NCI-H460 (cell line): ENCODE data around the gene ELOVL1. TPM values are rescaled to one million over a fixed set of nuclear protein-coding genes. Genes with fewer than 3 reads are reported as not detected.
A peak's percentile ranks its signal among the peaks of the same experiment; 100 is the strongest.
"Not testable (repeated sequence)": the region's sequence is repeated elsewhere in the genome, so short reads cannot be mapped to it uniquely, and the experiment has no call there.

ENCODE experiments used
- DNase-seq: peaks from one replicate; pipeline ENCODE4 v3.0.0-alpha.2; 2016; ENCODE audit warnings: low read depth; ENCODE audit errors: extremely low read depth
- polyA plus RNA-seq: library from polyadenylated mRNA; depleted of rRNA; stranded (reverse); fragments of >200 nt; gene quantifications from 2 replicates; pipeline ENCODE4 v1.2.3, GENCODE V29; 2014; cell fraction: nucleus; rRNA removed
- total RNA-seq: library from RNA; depleted of rRNA; stranded (reverse); fragments of >200 nt; shearing (Covaris generic); gene quantifications from 2 replicates; pipeline ENCODE4 v1.2.3, GENCODE V29; 2014; rRNA removed

ELOVL1 gene
- 68.9 and 69.5 TPM in 2 replicates for total RNA-seq
- 80.1 and 95.1 TPM in 2 replicates for polyA plus RNA-seq

DNA sequence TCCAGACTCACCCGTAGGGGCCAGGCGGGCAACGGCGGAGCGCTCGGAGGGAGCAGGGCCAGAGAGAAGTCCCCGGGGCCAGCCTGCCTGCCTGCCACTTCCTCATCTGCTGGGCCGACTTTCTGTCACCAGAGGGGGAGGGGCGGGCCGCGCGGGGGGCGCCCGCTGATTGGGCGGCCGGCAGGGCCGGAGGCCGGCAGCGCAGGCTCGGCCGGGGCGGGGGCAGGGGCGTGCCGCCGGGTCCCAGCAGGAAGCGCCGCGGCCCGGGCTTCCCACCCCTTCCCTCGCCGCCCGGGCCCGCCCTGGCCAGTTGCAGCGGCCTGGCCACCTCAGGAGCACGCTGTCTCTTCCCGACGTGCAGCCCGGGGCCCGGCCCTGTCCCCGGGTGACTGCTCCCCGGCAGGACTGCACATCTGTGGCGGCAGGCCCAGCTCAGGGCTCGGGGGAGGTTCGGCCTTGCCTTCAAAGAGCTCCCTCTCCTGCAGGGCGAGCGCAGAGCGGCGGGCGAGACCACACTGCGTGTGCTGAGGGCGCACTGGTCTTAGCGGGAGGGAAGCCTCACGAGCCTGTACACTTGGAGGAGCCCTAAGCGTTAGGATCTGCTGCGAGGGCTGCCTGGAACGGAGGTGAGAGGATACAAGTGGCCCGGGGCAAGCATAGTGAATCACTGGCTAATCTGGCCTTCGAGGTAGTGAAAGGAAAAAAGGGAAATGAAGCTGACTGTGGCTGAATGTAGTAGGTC, at the start of gene ELOVL1:
TSS of gene ELOVL1 (minus strand) at position 108 of the 742 bp plus-strand sequence. CDS start 2,402 bp downstream, outside the sequence.
- peak; percentile 75 for DNase-seq

DNA sequence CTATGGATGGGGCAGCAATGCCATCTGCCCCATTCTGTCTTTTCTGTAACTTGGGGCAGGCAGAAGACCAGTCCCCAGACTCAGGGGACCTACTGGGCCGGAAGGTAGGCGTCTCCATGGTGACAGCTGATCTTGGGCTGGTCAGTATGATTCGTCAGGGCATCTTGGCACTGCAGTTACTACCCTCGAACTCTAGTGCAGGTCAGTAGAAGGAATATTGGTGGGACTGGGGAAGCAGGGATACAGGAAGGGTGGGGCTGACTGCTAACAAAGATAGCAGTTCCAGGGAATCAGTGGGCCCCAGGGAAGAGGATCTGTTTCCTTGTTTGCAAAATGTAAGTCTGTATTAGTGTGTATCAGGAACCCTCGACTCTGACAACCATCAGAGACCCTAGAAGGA, 48.1 kb upstream of the ELOVL1 start:
- no peak for DNase-seq

DNA sequence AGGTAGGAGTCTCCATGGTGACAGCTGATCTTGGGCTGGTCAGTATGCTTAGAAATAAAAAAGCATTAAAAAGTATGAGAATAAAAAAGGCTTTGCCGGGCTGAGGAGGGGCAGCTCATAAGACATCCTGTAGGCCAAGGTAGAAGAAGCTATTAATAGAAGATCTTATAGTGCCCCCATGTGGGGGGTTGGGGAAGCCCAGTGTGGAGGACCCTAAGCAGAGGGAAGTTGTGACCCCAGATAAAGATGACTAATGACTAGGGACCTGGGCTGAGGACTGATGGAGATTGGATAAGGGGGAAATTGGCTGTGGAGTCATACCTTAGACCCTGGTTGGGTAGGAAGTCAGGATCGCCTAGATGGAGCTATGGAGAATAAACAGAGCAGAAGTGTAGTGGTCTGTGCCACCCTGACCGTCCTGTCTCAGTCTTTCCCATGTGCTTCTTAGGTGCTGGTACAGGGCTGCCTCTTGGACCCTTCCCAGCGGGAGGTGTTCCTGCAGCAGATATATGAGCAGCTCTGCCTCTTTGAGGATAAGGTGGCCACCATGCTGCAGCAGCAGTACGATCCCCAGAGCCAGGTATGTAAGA, 46.9 kb upstream of the ELOVL1 start:
- peak; percentile 44 for DNase-seq

DNA sequence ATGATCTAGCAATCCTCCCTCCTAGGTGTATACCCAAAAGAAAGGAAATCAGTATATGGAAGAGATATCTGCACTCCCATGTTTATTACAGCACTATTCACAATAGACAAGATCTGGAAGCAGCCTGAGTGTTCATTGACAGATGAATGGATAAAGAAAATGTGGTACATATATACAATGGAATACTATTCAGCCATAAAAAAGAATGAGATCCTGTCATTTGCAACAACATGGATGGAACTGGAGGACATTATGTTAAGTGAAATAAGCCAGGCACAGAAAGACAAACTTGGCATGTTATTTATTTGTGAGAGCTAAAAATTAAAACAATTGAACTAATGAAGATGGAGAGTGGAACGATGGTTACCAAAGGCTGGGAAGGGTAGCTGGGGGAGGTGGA, 45.6 kb upstream of the ELOVL1 start:
- DNase-seq = not testable (repeated sequence)

DNA sequence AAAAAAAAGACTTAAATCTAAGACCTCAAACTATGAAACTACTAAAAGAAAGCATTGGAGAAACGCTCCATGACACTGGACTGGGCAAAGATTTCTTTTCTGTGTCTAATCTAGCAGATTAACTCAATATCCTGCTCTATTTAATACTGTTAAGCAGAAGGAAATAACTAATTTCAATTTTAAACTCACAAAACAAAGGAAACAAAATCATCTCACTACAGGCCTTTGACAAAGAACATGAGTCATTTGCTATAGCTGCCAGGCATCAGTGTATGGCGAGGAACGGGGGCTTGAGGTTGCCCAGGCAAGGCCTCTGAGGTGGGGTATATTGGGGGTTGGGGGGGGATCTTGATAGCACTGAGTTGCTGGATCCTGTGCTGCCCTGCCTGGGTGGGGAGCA, 42.8 kb upstream of the ELOVL1 start:
- no peak for DNase-seq

DNA sequence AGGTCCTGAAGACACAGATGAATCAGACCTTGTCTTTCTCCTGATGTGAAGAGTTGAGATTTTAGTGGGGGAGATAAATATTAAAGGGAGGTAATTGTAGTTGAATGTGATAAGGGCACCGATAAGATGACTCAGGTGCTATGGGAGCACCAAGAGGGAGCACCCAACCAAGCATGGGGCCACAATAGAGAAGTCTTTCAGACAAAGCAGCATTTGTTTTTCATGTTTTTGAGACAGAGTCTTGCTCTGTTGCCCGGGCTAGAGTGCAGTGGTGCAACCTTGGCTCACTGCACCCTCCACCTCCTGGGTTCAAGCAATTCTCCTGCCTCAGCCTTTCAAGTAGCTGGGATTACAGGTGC, 38.0 kb upstream of the ELOVL1 start:
- no peak for DNase-seq

DNA sequence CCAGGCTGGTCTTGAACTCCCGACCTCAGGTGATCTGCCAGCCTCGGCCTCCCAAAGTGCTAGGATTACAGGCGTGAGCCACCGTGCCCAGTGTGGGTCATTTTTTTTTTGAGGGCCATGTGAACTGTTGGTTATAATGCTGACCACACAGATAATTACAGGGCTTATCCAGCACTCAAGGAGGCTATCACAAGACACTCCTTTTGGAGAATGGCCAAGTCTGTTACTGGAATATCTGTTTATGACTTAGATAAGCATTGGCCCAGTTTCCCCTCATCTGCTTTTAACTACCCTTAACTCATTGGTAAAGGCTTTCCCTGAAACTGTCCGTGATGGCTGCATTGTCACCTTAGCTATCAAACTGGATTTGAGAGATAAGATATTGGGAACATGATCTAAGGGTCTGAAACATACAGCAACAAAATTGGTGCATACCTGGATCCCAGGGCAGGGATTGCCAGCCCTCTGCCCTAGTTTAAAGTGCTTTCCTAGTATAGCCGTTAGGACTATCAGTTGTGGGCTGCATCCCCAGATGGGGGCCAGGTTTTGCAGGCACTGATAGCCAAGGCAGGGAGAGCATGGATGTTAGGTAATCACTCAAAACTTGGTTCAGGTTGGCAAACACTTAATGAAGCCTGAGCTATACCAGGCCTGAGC, 37.5 kb upstream of the ELOVL1 start:
- DNase-seq = no peak

DNA sequence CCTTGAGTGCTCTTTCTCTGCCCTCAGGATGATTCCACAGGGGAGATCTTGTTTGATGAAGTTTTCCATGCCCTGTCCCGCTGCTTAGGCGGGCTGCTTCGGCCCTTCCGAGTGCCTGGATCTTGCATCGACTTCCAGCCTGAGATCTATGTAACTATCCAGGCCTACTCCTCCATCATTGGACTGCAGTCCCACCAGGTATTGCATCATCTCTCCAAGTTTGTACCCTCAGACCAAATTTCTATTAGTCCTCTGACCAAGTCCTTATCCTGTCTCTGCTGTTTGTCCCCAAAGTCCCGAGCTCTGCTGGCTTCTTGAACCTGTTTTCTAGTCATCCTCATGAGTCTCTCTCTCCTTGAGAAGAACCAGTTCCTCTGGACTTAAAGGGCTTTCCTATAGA, 36.5 kb upstream of the ELOVL1 start:
- DNase-seq = no peak

DNA sequence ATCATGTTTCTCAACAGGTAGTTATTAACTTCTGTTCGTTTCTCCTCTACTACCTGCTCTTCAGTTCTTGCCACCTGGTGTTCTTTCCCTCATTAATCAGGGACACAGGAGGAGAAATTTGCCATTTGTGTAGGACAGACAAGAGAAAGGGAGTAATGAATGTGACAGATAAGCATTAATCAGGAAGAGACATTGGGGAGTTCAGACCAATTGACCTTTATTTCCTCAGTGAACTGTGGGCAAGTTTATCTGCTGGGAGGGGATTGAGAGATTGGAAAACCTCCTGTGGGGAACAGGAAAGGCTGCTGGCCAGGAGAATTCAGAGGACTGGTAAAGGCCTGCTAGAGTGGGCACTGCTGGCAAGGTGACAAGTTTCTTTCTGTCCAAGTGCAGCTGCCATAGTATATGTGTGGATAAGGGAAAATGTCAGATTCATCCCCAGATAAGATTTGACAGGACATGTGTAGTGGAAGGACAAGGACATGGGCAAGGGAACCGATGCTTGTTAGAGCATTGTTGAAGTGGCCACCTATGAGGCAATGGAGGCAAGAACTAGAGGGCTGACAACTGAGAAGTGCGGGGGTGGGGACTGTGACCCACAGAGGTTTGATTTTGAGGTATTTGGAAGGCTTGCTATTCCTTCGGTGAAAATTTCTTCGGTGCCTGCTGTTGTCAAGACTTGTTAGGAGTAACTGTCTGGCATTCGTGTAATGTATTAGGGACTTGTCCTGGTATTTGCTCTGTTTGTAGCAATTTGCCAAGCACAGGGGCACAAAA, 34.5 kb upstream of the ELOVL1 start:
- DNase-seq = no peak

DNA sequence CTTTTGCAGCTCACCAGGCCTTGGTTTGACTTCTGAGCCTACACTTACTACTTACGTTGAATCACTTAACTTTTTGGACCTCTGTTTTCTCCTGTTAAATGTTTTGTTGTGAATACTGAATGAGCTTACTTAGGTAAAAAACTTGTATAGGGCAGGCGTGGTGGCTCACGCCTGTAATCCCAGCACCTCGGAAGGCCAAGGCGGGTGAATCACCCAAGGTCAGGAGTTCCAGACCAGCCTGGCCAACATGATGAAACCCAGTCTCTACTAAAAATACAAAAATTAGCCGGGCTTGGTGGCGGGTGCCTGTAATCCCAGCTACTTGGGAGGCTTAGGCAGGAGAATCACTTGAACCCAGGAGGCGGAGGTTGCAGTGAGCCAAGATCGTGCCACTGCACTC, 32.6 kb upstream of the ELOVL1 start:
- not testable (repeated sequence) for DNase-seq

DNA sequence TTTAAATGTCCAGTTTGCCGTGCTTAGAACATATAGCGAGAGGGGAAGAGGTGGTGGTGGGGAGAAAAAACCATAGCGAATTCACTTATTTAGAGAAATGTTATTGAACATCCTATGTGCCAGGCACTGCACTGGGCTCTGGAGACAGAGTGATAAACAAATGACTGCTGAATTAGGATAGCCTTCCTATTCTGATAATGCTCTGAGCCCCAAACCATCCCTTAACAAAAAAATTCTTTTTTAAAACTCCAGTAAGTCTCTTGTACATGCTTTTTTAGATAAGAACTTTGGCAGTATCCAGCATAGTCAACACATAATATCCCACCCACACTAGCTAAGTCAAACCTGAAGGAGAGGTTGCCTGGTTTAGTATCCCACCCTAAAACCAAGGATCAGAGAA, 30.4 kb upstream of the ELOVL1 start:
- no peak for DNase-seq

DNA sequence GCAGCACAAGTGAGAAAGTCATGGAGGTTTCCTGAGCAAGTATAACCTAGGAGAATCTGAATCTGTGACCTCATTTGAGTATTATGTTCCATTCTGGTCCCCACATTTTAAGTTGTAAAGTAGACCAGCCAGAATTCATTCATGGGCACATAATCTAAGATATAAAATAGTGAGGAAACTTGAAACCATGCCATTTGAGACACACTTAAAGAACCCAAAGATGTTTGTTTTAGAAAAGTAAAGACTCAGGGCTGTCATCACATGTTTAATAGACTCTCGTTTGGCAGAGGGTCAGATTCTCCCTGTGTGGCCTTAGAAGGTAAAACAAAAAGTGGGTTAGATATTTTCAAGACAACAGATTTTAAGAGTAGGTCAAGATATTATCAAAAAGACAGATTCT, 28.2 kb upstream of the ELOVL1 start:
- no peak for DNase-seq

DNA sequence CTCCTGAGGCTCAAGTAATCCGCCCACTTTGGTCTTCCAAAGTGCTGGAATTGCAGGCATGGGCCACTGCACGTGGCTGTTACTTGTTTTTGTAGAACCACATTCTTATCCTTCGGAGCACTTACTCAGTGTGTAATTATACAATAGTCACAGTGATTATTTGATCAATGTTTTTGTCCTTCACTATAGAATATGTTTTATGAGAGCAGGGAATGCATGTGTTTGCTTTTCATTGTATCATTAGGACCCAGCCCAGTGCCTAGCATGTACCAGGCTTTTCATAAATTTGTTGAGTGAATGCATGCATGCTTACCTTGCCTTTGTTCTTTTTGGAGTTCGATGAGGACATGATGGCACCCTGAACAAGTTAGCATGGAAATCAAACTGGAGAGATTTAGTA, 27.7 kb upstream of the ELOVL1 start:
- no peak for DNase-seq

DNA sequence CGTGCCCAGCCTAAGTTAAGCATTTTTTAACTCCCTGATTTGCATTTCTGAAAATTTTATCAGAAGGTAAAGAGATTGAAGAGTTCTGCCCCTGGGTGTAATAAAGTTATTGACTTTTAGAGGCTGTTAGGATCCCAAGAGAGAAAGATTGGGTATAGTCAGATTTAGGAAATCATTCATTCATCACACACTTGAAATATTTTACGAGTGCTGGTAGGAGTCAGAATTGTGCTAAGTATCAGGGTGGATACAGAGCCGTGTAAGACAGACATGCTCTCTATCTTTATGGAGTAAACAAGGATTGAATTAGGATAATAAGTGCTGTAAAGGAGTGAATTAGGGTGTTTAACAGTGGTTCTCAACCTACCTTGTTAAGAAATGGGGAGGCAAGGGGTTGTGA, 24.9 kb upstream of the ELOVL1 start:
- no peak for DNase-seq

DNA sequence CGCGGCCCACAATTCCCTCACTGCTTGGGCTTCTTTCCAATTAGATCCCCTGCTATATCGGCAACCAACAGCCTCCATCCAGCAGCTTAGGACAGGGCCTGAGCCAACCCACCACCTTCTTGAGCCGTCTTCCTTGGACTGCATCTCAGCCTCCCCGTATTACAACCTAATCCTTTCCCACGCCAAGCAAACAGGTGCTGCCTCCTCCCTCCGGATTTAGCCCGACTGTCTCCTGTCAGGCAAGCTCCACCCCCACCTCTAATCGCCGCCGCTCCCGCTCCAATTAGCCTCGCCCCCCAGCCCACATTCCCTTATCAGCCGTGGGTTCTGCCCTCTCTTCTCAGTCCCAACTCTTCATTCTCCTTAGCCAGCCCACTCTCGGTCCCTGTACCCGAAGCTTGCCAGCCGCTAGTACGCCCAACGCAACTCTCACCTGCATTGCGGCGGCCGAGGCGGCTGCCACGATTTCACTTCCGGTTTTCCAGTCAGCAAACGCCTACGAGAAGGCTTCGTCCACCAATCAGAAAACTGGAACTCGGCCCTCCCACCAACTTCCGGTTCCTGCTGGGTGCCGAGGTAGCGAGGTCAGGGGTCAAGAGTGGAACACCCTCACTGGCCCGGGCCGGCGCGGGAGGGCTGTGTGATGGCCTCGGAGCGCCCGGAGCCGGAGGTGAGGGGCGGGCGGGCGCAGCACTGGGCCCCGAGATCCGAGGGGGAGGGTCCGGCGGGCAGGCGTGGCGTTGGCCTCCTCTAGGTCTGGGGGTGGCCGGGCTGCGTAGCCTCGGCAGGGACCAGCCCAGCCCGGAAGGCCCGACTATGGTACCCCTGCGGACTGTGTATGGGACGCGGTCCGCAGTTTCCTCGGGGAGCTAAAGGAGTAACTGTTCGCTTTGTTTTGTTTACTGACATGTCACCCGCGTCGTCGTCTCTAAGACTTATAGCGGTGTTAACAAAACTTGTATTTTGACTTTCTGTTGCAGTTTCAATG, 21.8 kb upstream of the ELOVL1 start, which contains the start of the genes MED8 and SZT2:
TSS of gene MED8 (minus strand) at position 475 of the 988 bp plus-strand sequence. CDS start at position 439, 36 bp downstream.
TSS of gene SZT2 (plus strand) at position 574 of the 988 bp plus-strand sequence. CDS start at position 644, 70 bp downstream.
- DNase-seq = peak; percentile 92

DNA sequence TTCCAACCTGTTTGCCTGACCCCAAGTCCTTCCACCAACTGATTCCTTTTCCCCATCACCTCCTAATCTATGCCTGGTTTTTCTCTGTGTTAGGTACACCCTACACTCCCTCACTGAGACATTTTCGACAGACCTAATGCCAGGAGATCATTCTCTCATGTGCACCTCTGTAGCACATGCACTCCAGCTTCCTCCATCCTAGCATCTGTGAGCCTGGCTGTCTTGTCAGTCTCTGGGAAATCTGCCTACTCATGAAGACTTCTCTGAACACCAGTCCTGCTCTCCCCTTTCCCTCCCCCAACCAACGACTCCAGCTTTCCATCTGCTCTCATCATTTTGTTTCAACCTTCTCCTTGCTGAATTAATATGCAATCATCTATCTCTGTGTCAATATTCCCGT, 20.8 kb upstream of the ELOVL1 start:
- DNase-seq = no peak

DNA sequence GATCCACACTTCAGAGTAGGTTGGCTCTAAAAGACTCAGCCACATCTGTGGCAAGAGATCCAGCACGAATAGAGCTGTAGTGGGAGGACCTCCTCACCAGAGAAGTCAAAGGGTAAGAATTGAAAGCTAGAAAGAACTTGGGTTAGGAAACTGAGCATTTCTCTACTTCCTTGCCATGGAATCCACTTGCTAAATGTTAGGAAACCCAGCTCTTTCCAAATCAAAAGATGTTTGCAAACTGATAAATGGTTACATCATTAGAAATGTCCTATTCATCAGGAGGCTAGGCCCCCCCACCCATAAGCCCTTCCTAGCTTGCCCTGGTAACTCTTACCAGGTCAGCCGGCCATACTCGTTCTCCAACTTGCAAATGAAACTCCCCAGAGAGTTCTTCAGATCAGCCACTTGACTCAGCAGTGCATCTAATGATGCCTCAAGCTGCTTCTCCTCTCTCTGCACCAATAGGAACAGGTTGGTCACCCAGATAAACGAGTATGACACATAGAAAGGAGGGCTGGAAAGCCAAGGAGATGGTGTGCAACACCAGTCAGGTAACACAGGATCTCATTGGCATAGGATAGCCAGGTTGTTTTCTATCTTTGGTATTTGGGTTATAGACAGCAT, 20.3 kb upstream of the ELOVL1 start:
- no peak for DNase-seq

DNA sequence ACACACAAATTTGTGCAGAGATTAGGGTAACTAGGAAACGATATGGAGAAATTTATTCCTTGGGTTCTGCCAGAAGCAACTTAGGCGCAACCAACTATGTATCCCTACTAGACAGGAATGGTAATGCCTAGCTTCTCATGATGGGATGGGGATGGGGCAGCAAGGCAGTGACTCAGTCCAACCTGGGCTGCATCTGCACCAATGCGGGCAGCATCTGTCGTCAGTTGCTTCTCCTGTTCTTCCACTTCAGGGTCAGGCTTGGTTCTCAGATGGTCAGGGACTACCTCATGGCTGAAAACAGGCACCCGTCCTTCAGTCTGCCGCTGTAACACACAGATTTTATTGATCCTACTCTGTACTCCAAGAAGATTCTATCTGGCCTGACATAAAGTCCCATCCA, 18.9 kb upstream of the ELOVL1 start:
- DNase-seq = no peak

DNA sequence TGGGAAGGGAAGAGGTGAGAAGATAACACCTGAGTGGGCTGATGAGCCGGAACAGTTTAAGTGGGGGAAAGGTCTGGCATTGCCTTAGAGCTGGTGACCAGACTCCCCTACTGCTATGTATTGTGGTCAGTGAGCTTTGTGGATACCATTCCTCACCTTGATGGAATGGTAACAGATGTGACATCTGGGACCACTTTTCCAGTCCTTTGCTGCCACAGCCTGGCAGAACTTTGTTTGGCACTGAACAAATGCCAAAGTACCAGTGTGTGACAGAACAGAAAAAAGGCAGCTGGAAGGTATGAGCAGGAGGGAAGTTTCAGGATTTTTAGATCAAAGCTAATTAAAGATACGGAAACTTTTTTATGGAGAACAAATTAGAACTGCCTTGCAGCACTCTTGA, 15.6 kb upstream of the ELOVL1 start:
- no peak for DNase-seq
